Measurements from ENCODE around the gene TVP23C. TPM values are rescaled to one million over a fixed set of nuclear protein-coding genes. Genes with fewer than 3 reads are reported as not detected.

Gene TVP23C
- total RNA-seq, 5 donors from 2014 or later (not counting 1 experiment from before 2014, with no cell fraction given) = 9.6 to 27.3 (median 17.8) TPM

DNA sequence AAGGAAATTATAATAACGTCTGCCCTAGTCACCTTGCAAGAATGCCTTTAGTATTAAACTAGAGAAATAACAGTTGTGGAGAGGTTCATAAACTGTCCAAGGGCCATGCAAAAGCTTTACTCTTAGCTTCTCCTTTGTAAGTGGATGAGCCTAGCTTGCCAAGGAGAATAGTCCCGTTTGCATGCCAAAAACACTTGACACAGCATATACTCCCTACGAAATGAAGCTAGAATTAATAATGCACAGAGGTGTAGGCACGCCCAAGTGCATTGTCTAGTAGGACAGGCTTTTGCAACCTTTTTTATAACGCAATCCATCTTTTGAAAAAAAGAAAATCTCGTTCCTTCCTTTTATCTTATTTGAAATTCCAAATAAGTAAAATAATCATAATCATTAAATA lies 83.1 kb downstream of the TVP23C start:
- no peak for ATAC-seq (replicated peaks in 1 of 4)
- H3K4me1 ChIP-seq (ENCODE audit: control insufficient read depth in 1 of 2, extremely low read depth in 1 of 2, insufficient read depth in 2 of 2, low read length in 2 of 2) = no peaks in the 10 kb centered on the region
- ChIA-PET POLR2A (no interaction called here), CTCF (interaction anchor here in 1 of 2 donors (0.6 kb wide), 1 partner anchor 9 kb away, joined by 3 read pairs; no protein-coding TSS in a partner anchor)
- peaks cover 0 to 3% (median 2%) of the 10 kb centered on the region in 3 donors for H3K4me1 Mint-ChIP-seq
- no peak overlapping the region for H3K27ac Mint-ChIP-seq
- no CpG with 5 or more reads among the region's 6 CpGs for WGBS (ENCODE audit: insufficient coverage)
- peaks cover 0 to 3% of the 10 kb centered on the region in 2 donors for H3K36me3 ChIP-seq (ENCODE audit: control insufficient read depth in 2 of 2, extremely low read depth in 1 of 2, insufficient read depth in 1 of 2, low read length in 1 of 2)
- H3K36me3 Mint-ChIP-seq = peaks cover 32% of the 10 kb centered on the region
- H3K27me3 ChIP-seq (replicated peaks in 1 of 2; ENCODE audit: control insufficient read depth in 2 of 2, extremely low read depth in 1 of 2, insufficient read depth in 2 of 2, low read length in 1 of 2) = no peaks in the 10 kb centered on the region
- H3K4me3 ChIP-seq (ENCODE audit: control insufficient read depth in 1 of 2, extremely low read depth in 1 of 2, low read length in 1 of 2) = no peak overlapping the region
- H3K27ac ChIP-seq (ENCODE audit: low read length) = no peak overlapping the region
- no peaks in the 10 kb centered on the region for H3K9me3 ChIP-seq
- H3K27me3 Mint-ChIP-seq = no peaks in the 10 kb centered on the region
- H3K9me3 Mint-ChIP-seq = no peaks in the 10 kb centered on the region
- no peak for DNase-seq
- H3K4me3 Mint-ChIP-seq = no peak overlapping the region

GRCh38 chr17:15479703-15480102 lies 83.6 kb downstream of the TVP23C start:
- no peak for DNase-seq
- H3K9me3 ChIP-seq = no peaks in the 10 kb centered on the region
- peaks cover 34% of the 10 kb centered on the region for H3K36me3 Mint-ChIP-seq
- ATAC-seq (replicated peaks in 1 of 4) = no peak
- no peaks in the 10 kb centered on the region for H3K4me1 ChIP-seq (ENCODE audit: control insufficient read depth in 1 of 2, extremely low read depth in 1 of 2, insufficient read depth in 2 of 2, low read length in 2 of 2)
- POLR2A ChIA-PET = no interaction called here
- H3K4me1 Mint-ChIP-seq = peaks cover 0 to 3% (median 2%) of the 10 kb centered on the region in 3 donors
- no peak overlapping the region for H3K27ac ChIP-seq (ENCODE audit: low read length)
- no peaks in the 10 kb centered on the region for H3K27me3 ChIP-seq (replicated peaks in 1 of 2; ENCODE audit: control insufficient read depth in 2 of 2, extremely low read depth in 1 of 2, insufficient read depth in 2 of 2, low read length in 1 of 2)
- no peak overlapping the region for H3K4me3 ChIP-seq (ENCODE audit: control insufficient read depth in 1 of 2, extremely low read depth in 1 of 2, low read length in 1 of 2)
- no peaks in the 10 kb centered on the region for H3K27me3 Mint-ChIP-seq
- no peak overlapping the region for H3K27ac Mint-ChIP-seq
- H3K9me3 Mint-ChIP-seq = no peaks in the 10 kb centered on the region
- H3K36me3 ChIP-seq (ENCODE audit: control insufficient read depth in 2 of 2, extremely low read depth in 1 of 2, insufficient read depth in 1 of 2, low read length in 1 of 2) = peaks cover 0 to 3% of the 10 kb centered on the region in 2 donors
- CTCF ChIA-PET = interaction anchor here in 1 of 2 donors (0.6 kb wide), 1 partner anchor 9 kb away, joined by 3 read pairs; no protein-coding TSS in a partner anchor
- no peak overlapping the region for H3K4me3 Mint-ChIP-seq

DNA sequence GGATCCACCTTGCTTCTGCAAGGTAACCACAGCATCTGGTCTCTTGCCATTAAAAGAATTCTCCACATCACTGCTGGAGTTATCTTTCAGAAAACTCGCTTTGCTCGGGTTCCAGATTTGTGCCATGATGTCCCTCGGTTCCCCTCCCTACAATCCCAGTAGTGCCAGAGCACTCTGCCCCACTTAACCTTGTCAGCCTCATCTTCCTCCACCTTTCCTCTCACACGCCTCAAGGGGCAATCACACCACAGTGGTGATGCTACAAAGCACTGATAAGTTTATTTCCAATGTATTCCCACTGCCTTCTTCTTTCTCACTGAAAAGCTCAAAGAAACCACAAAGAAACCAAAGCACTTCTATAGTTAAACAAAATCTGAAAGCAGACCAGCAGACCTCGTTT lies 84.4 kb downstream of the TVP23C start:
- ChIA-PET POLR2A (no interaction called here), CTCF (no interaction called here)
- Histone ChIP-seq H3K27ac (ENCODE audit: low read length) (no peak overlapping the region), H3K36me3 (ENCODE audit: control insufficient read depth in 2 of 2, extremely low read depth in 1 of 2, insufficient read depth in 1 of 2, low read length in 1 of 2) (peaks cover 0 to 3% of the 10 kb centered on the region in 2 donors), H3K4me3 (ENCODE audit: control insufficient read depth in 1 of 2, extremely low read depth in 1 of 2, low read length in 1 of 2) (no peak overlapping the region), H3K9me3 (no peaks in the 10 kb centered on the region), H3K27me3 (replicated peaks in 1 of 2; ENCODE audit: control insufficient read depth in 2 of 2, extremely low read depth in 1 of 2, insufficient read depth in 2 of 2, low read length in 1 of 2) (no peaks in the 10 kb centered on the region), H3K4me1 (ENCODE audit: control insufficient read depth in 1 of 2, extremely low read depth in 1 of 2, insufficient read depth in 2 of 2, low read length in 2 of 2) (no peaks in the 10 kb centered on the region)
- ATAC-seq (replicated peaks in 1 of 4) = no peak
- no peaks in the 10 kb centered on the region for H3K9me3 Mint-ChIP-seq
- DNase-seq = no peak
- H3K36me3 Mint-ChIP-seq = peaks cover 38% of the 10 kb centered on the region
- no peaks in the 10 kb centered on the region for H3K27me3 Mint-ChIP-seq
- no peak overlapping the region for H3K27ac Mint-ChIP-seq
- no peak overlapping the region for H3K4me3 Mint-ChIP-seq
- H3K4me1 Mint-ChIP-seq = peaks cover 0 to 3% (median 2%) of the 10 kb centered on the region in 3 donors
- 95% methylated on average over 4 of the region's 5 CpGs for WGBS (ENCODE audit: insufficient coverage)

DNA sequence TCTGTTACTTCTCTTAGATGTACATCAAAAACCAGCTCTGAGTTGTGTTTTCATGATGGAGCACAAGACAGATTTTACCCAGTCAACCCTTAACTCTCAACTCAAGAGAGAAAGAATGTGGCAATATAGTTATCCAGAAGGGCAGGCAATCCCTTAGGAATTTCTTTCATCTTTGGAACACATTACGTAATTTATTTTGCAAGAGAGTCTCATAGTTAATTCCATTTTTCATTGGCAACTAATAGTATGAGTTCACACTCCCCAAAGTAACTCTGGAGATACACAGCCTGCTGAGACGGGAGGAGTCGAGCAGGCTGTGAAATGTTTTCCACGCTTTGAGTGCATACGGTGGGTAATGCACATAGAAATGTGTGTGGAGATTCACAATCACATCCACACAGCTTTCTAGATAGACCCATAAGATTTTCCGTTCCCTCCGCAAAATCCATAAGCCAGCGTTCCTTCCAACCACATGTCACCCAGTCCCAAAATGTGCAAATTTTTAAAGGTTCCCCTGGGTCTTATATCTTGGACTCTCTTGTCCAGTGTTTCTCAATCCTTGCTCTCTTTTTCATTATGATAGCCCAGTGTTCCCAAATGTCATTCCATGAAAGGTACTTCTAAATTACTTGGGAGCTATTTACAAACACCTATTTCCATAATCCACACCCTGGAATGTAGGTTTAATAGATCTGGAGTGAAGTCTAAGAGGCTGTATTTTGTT lies 87.5 kb downstream of the TVP23C start:
- H3K4me3 Mint-ChIP-seq = no peak overlapping the region
- ChIA-PET CTCF (no interaction called here), POLR2A (no interaction called here)
- no peak overlapping the region for H3K27ac Mint-ChIP-seq
- H3K4me1 ChIP-seq (ENCODE audit: control insufficient read depth in 1 of 2, extremely low read depth in 1 of 2, insufficient read depth in 2 of 2, low read length in 2 of 2) = no peaks in the 10 kb centered on the region
- H3K36me3 Mint-ChIP-seq = peaks cover 29% of the 10 kb centered on the region
- DNase-seq (no peak), ATAC-seq (replicated peaks in 1 of 4) (no peak)
- WGBS (ENCODE audit: insufficient coverage) = 92% methylated on average over 3 of the region's 8 CpGs
- no peaks in the 10 kb centered on the region for H3K27me3 Mint-ChIP-seq
- H3K4me3 ChIP-seq (ENCODE audit: control insufficient read depth in 1 of 2, extremely low read depth in 1 of 2, low read length in 1 of 2) = no peak overlapping the region
- H3K27ac ChIP-seq (ENCODE audit: low read length) = no peak overlapping the region
- no peaks in the 10 kb centered on the region for H3K27me3 ChIP-seq (replicated peaks in 1 of 2; ENCODE audit: control insufficient read depth in 2 of 2, extremely low read depth in 1 of 2, insufficient read depth in 2 of 2, low read length in 1 of 2)
- no peaks in the 10 kb centered on the region for H3K9me3 Mint-ChIP-seq
- no peaks in the 10 kb centered on the region for H3K36me3 ChIP-seq (ENCODE audit: control insufficient read depth in 2 of 2, extremely low read depth in 1 of 2, insufficient read depth in 1 of 2, low read length in 1 of 2)
- peaks cover 0 to 3% (median 2%) of the 10 kb centered on the region in 3 donors for H3K4me1 Mint-ChIP-seq
- H3K9me3 ChIP-seq = no peaks in the 10 kb centered on the region

DNA sequence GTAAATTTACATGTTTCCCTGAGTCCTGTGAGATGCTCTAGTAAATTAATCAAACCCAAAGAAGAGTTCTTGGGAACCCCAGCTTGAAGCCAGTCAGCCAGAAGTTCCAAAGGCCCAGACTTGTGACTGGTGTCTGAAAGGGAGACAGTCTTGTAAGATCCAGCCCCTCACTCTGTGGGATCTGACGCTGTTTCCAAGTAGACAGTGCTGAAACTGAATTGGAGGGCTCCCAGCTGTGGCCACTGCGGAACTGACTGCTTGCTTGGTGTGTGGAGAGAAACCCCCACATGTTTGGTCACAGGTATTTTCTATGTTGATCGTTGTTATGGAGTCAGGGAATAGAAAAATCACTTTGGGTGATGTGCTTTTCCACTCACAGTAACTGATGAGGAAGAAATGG lies 90.4 kb downstream of the TVP23C start:
- Histone ChIP-seq H3K9me3 (no peaks in the 10 kb centered on the region), H3K27me3 (replicated peaks in 1 of 2; ENCODE audit: control insufficient read depth in 2 of 2, extremely low read depth in 1 of 2, insufficient read depth in 2 of 2, low read length in 1 of 2) (no peaks in the 10 kb centered on the region), H3K4me1 (ENCODE audit: control insufficient read depth in 1 of 2, extremely low read depth in 1 of 2, insufficient read depth in 2 of 2, low read length in 2 of 2) (no peaks in the 10 kb centered on the region), H3K4me3 (ENCODE audit: control insufficient read depth in 1 of 2, extremely low read depth in 1 of 2, low read length in 1 of 2) (no peak overlapping the region), H3K27ac (ENCODE audit: low read length) (no peak overlapping the region), H3K36me3 (ENCODE audit: control insufficient read depth in 2 of 2, extremely low read depth in 1 of 2, insufficient read depth in 1 of 2, low read length in 1 of 2) (no peaks in the 10 kb centered on the region)
- Mint-ChIP-seq H3K27ac (no peak overlapping the region), H3K4me3 (no peak overlapping the region), H3K36me3 (peaks cover 32% of the 10 kb centered on the region), H3K9me3 (no peaks in the 10 kb centered on the region), H3K4me1 (no peaks in the 10 kb centered on the region), H3K27me3 (no peaks in the 10 kb centered on the region)
- WGBS (ENCODE audit: insufficient coverage) = 100% methylated on average over 2 of the region's 3 CpGs
- ChIA-PET CTCF (no interaction called here), POLR2A (no interaction called here)
- DNase-seq = no peak
- ATAC-seq (replicated peaks in 1 of 4) = no peak

- WGBS (ENCODE audit: insufficient coverage) = 83% methylated on average over 4 of the region's 7 CpGs
- no peaks in the 10 kb centered on the region for H3K4me1 ChIP-seq (ENCODE audit: control insufficient read depth in 1 of 2, extremely low read depth in 1 of 2, insufficient read depth in 2 of 2, low read length in 2 of 2)
- Mint-ChIP-seq H3K4me1 (no peaks in the 10 kb centered on the region), H3K36me3 (peaks cover 27% of the 10 kb centered on the region), H3K9me3 (no peaks in the 10 kb centered on the region), H3K27me3 (no peaks in the 10 kb centered on the region), H3K27ac (no peak overlapping the region), H3K4me3 (no peak overlapping the region)
- H3K9me3 ChIP-seq = no peaks in the 10 kb centered on the region
- DNase-seq = no peak
- POLR2A ChIA-PET = no interaction called here
- CTCF ChIA-PET = no interaction called here
- no peak overlapping the region for H3K27ac ChIP-seq (ENCODE audit: low read length)
- no peak for ATAC-seq (replicated peaks in 1 of 4)
- H3K36me3 ChIP-seq (ENCODE audit: control insufficient read depth in 2 of 2, extremely low read depth in 1 of 2, insufficient read depth in 1 of 2, low read length in 1 of 2) = no peaks in the 10 kb centered on the region
- H3K27me3 ChIP-seq (replicated peaks in 1 of 2; ENCODE audit: control insufficient read depth in 2 of 2, extremely low read depth in 1 of 2, insufficient read depth in 2 of 2, low read length in 1 of 2) = no peaks in the 10 kb centered on the region
- H3K4me3 ChIP-seq (ENCODE audit: control insufficient read depth in 1 of 2, extremely low read depth in 1 of 2, low read length in 1 of 2) = no peak overlapping the region
Measured at GRCh38 chr17:15470536-15470935, 92.7 kb downstream of the TVP23C start.

DNA sequence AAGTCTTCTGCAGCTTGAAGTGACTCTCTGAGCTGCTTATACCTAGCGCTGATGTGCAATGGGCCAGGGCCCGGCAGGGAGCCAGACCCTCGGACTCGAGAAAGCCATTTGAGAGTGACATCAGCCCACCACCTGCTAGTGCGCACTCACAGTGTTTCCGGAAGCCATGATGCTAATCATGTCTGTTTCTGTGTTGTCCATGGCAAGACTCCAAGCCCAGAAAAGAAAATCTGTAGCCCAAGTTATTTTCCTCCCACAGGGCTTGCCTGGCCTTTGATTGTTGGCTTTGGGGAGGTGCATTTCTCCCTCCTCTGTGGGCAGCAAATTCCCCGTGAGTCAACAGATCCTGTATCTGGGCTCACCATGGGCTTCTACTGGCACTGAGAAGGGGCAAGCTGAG lies 94.0 kb downstream of the TVP23C start:
- no peak for ATAC-seq (replicated peaks in 1 of 4)
- H3K27me3 ChIP-seq (replicated peaks in 1 of 2; ENCODE audit: control insufficient read depth in 2 of 2, extremely low read depth in 1 of 2, insufficient read depth in 2 of 2, low read length in 1 of 2) = no peaks in the 10 kb centered on the region
- H3K4me1 ChIP-seq (ENCODE audit: control insufficient read depth in 1 of 2, extremely low read depth in 1 of 2, insufficient read depth in 2 of 2, low read length in 2 of 2) = no peaks in the 10 kb centered on the region
- H3K9me3 ChIP-seq = no peaks in the 10 kb centered on the region
- H3K9me3 Mint-ChIP-seq = no peaks in the 10 kb centered on the region
- CTCF ChIA-PET = no interaction called here
- H3K4me3 Mint-ChIP-seq = no peak overlapping the region
- H3K4me3 ChIP-seq (ENCODE audit: control insufficient read depth in 1 of 2, extremely low read depth in 1 of 2, low read length in 1 of 2) = no peak overlapping the region
- DNase-seq = no peak
- no peaks in the 10 kb centered on the region for H3K36me3 ChIP-seq (ENCODE audit: control insufficient read depth in 2 of 2, extremely low read depth in 1 of 2, insufficient read depth in 1 of 2, low read length in 1 of 2)
- H3K27me3 Mint-ChIP-seq = no peaks in the 10 kb centered on the region
- no peaks in the 10 kb centered on the region for H3K4me1 Mint-ChIP-seq
- POLR2A ChIA-PET = no interaction called here
- no peak overlapping the region for H3K27ac Mint-ChIP-seq
- WGBS (ENCODE audit: insufficient coverage) = 96% methylated on average over 7 of the region's 7 CpGs
- no peak overlapping the region for H3K27ac ChIP-seq (ENCODE audit: low read length)
- H3K36me3 Mint-ChIP-seq = peaks cover 16% of the 10 kb centered on the region
